ENCODE results near the gene TMEM238.
A peak's percentile ranks its signal among the peaks of the same experiment; 100 is the strongest.
"Not testable (repeated sequence)": the region's sequence is repeated elsewhere in the genome, so short reads cannot be mapped to it uniquely, and the experiment has no call there.

The TMEM238 gene

GRCh38 chr19:55401390-55401789 is 17.3 kb upstream of the TMEM238 start:
- DNase-seq (ENCODE audit: low spot score), result not testable (repeated sequence)

GRCh38 chr19:55400281-55401087 is 16.4 kb upstream of the TMEM238 start:
- DNase-seq (ENCODE audit: low spot score), result no peak

- no peak for DNase-seq (ENCODE audit: low spot score)
Measured at GRCh38 chr19:55398200-55398925, 14.3 kb upstream of the TMEM238 start.

GRCh38 chr19:55392820-55393761 is 9.0 kb upstream of the TMEM238 start:
- no peak for DNase-seq (ENCODE audit: low spot score)

GRCh38 chr19:55391702-55392615 is 7.9 kb upstream of the TMEM238 start:
- DNase-seq (ENCODE audit: low spot score), result no peak

GRCh38 chr19:55391191-55391670 is 7.1 kb upstream of the TMEM238 start:
- no peak for DNase-seq (ENCODE audit: low spot score)

- no peak for DNase-seq (ENCODE audit: low spot score)
Measured at GRCh38 chr19:55390461-55390880, 6.4 kb upstream of the TMEM238 start.

GRCh38 chr19:55389386-55390317 is 5.6 kb upstream of the TMEM238 start:
- DNase-seq (ENCODE audit: low spot score), result no peak

- DNase-seq (ENCODE audit: low spot score), result no peak
Measured at GRCh38 chr19:55387736-55388497, 3.8 kb upstream of the TMEM238 start.

GRCh38 chr19:55386493-55386971 is 2.4 kb upstream of the TMEM238 start:
- peak; percentile 59 for DNase-seq (ENCODE audit: low spot score)

GRCh38 chr19:55385724-55386492 is 1.8 kb upstream of the TMEM238 start, which contains the start of gene RPL28:
RPL28 (plus strand) TSS chr19:55385932; CDS start chr19:55386358, 426 bp downstream.
- DNase-seq (ENCODE audit: low spot score), result peak; percentile 97

GRCh38 chr19:55384920-55385723 is 1.0 kb upstream of the TMEM238 start:
- peak; percentile 94 for DNase-seq (ENCODE audit: low spot score)

GRCh38 chr19:55383279-55384130 is 587 bp downstream of the TMEM238 start:
- peak; percentile 77 for DNase-seq (ENCODE audit: low spot score)

GRCh38 chr19:55382522-55383054 is 1.5 kb downstream of the TMEM238 start:
- no peak for DNase-seq (ENCODE audit: low spot score)

GRCh38 chr19:55382013-55382412 is 2.1 kb downstream of the TMEM238 start:
- no peak for DNase-seq (ENCODE audit: low spot score)

- no peak for DNase-seq (ENCODE audit: low spot score)
Measured at GRCh38 chr19:55379174-55379573, 4.9 kb downstream of the TMEM238 start.
